ENCODE measurements around the gene PRKG2.
A peak's percentile ranks its signal among the peaks of the same experiment; 100 is the strongest.

The PRKG2 gene

DNA sequence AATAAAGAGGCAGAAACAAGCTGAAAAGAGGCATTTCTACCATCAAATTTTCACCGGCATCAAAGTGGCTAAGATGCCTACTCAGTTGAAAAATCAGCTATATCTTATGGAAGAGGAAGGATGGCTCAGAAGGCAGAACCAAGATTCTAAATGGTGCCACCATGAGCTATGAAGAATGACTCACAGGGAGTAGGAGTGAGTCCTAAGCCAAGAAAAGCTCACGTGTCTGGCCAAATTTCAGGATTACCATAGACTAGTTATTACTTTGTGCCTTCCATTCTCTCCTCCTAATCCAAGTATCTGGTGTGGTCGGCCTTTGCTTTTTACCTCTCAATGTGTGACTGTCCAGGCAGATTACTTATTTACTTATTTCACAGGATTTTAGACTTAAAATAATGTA, 129.7 kb downstream of the PRKG2 start:
- no peak for DNase-seq

DNA sequence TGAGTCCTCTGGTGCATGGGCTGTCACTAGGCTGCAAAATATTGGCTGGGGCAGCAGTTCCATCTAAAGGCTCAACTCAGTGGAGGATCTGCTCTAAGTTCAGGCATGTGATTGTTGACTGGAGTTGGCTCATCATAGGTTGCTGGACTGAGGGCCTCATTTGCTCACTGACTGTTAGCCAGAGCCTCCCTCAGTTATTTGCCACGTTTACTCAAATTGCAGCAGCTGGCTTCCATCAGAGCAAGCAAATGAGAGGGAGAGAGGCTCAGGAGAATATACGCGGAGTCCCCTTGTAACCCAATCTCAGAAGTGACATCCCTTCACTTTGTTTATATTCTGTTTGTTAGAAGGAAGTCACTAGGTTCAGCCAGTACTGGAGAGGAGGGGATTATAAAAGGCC, 130.4 kb downstream of the PRKG2 start:
- DNase-seq = no peak

GRCh38 chr4:81084029-81084428, 131.0 kb downstream of the PRKG2 start:
- no peak for DNase-seq

- DNase-seq = no peak
These were observed 133.9 kb downstream of the PRKG2 start for GRCh38 chr4:81081156-81081555.

DNA sequence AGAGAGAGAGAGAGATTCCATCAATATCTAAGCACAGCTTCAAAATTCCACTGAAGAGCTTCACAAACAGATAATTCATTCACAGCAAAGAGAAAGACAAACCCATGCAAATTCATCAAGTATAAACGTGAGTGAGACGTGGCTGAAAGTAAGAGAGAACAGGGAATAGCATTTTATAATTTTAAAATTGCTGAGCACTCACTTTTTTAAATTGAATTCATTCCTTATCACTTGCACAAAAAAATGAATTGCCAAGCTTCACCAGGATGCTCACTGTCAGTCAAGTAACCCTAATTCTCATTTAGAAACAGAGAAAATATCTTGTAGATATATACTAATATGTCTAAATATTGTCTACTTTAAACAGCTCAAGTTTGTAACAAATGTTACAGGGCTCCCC, 144.0 kb downstream of the PRKG2 start:
- no peak for DNase-seq

- peak; percentile 61 for DNase-seq
These were observed 145.2 kb downstream of the PRKG2 start for GRCh38 chr4:81069706-81070331.

DNA sequence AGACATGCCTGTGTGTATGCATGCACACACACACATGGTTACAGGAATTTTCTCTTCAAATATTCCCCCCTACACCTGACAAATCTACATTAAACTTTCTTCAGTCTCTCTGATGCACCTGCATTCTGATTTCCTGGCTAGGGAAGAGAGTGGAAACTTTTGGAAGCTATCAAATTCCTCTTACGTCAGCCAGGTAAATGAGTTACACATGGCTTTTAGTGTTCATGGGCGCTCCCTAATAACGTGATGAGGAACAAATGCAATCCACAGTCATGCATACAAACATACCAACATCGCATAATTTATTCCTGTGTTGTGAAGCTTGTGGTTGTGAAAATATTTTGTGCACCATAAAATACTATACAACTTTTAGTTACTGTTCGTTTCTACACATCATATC, 149.6 kb downstream of the PRKG2 start:
- no peak for DNase-seq

- no peak for DNase-seq
These were observed 153.0 kb downstream of the PRKG2 start for GRCh38 chr4:81062001-81062400.

DNA sequence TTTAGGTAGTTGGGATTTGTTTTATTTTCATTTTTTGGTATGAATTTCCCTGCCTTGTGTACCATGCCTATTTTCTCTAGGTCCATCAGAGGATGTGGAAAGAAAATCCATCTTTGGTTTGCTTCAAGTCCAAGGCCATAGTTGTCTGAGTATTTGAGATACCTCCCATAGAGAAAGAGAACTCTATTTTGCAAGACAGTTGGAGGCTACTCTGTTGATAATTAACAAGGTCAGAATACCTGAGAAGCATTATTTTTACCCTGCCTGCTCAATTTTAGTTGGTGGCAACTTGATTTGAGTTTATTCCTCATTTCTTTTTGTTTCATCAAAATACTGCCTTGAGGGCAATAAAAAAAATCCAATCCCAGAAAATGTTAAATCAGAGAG, 153.7 kb downstream of the PRKG2 start:
- no peak for DNase-seq

DNA sequence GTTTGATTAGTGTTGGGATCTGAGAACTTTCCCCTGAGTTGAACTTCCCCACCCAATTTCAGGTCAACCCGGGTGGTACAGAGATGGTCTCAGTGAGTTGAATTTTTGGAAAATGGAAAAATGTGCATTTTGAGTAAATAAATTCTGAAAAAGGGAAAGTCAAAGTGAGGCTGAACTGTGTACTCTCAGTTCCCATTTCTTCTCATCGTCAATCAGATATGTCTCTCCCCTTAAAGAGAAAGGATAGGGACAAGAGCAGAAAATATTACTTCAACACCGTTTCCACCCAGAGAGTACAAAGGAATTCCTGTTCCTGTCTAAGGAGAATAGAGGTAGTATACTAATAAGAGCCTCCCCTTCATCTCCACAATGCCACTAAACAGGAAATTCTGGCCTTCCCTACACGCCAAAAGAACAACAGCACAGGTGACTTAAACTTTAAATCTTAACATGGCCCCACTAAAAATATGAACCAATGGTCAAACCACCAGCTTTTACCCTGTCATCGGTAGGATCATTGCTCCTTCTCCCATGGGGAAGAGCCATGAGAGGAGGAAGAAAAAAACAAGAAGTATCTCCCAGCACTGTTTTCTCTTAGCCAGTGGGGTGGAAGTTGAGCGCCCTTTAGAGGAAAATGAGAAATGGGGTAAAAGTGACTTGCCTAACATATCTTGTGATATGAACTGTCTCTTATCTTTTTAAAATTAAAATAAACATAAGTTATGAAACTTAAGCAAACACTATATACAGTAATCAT, 154.3 kb downstream of the PRKG2 start:
- DNase-seq = peak; percentile 6

GRCh38 chr4:81058621-81059020, 156.4 kb downstream of the PRKG2 start:
- DNase-seq = no peak

DNA sequence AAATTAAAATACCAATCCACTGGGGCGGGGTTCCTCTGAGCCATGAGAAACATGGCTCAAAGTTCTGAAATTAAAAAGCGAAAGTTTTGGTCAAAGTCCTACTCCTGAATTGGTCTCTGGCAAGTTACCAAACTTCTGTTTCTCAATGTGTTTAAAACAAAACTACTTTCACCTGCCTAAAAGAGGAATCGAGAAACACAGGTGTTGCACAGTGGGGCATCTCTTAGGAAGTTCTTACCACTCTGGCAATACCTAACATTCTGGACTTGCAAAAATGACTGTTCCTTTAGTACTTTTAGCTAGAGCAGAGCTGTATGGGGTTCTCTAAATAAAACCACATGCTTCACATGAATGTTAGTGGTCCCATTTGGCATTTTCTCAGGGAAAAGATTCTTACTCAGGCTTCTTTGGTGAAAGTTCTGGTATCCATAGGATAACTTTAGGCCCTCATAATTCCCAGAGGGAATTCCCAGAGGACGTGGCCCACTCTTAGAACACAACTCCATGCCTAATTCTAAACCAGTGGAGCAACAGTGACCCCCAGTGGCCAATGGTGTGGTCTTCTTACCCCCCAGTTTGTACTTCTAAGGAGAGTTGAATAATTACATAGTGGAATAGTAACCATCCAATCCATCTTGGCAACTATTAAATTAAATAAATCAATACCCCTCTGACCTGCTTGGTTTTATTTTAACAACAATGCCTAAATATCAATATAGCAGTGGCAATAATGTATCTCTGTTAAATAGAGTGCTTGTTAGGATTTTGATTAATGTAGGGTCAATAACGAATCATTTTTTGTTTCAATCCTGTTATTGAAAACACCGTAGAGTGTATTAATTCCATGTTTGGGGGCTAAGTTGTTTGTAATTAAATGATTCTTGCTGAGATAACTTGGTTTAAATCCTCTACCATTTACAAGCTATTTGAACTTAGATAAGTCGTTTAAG, 162.6 kb downstream of the PRKG2 start:
- no peak for DNase-seq

GRCh38 chr4:81049907-81050306, 165.1 kb downstream of the PRKG2 start:
- no peak for DNase-seq

- no peak for DNase-seq
These were observed 165.7 kb downstream of the PRKG2 start for GRCh38 chr4:81049330-81049729.

DNA sequence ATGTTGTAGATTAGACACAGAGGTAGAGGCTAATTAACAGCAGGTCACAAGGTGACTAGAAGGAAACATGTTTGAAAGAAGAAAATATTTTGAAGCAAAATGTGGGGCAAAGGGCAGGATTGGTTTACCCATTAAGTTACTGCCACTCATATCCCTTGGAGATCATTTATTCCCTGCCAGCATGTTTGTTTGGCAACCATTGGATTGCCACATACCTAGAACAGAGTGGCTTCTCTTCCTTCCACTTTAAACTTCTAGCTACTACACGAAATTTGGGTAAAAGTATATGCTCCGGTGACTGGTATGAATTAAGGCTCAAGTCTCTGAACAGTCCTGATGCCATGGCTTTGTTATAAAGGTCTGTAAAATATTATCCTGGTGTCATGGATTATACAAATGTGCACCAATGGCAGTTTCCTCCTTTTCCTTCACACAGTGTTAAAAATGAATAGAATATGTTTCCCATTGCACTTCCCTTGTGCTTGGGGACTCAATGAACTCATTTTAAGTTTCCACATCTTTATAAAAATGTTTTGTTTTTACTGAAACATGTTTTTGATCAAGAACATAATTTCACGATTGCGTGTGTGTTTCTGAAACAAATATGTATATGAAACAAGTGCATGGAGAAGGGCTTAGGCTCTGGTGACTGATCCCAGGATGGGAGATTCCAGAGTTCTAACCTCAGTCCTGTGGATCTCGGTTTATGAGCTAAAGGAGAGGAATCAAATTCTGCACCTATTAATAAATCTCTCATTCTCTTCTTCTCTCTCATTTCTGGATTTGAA, 172.2 kb downstream of the PRKG2 start:
- no peak for DNase-seq

GRCh38 chr4:81040012-81040659, 174.9 kb downstream of the PRKG2 start:
- DNase-seq = peak; percentile 30

GRCh38 chr4:81039351-81039972, 175.6 kb downstream of the PRKG2 start:
- no peak for DNase-seq

DNA sequence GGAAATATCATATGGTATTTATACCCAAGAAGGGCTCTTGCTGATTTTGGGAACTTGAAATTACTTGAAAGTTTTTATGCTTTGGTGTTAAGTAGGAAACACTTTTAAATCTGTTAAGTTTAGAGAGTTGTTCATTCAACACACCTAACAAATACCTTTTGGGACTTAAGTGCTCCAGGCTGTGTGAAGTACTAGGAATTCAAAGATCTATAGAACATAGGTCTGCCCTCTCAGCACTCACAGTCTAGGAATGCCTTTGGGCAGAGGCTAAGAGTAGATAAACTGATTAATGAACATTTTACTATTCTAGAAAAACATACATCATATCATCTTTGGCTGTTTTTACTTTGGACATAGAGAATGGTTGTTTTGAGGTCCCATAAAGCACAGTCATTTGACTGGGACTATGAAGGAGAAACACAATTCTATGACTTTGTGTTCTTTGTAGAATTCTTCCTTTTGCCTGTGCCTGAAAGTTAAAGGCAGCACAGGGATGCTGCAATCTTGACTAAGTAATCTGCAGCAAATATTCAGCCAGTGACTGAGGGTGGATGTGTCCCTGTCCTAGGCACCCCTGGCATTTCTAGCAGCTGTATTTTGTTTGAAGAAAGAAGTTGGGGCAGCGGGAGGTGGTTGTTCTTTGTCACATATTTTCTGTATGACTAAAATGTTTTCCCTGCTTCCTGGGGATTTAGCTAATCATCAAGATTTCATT, 176.2 kb downstream of the PRKG2 start:
- DNase-seq = no peak
